PC-3 (cell line): ENCODE results near the gene PAX2. TPM values are rescaled to one million over a fixed set of nuclear protein-coding genes. Genes with fewer than 3 reads are reported as not detected.

Experiments used
- ATAC-seq: fragments of 200-7000 bp; cut with Tn5 transposase; 2 replicates; pipeline ENCODE4 v1.9.1; 2020; ENCODE audit warnings: mild to moderate bottlenecking, moderate library complexity
- BruUV-seq: library from RNA; stranded (reverse); fragments of 400-500 nt; replicated peaks from 2 replicates; lab custom pipeline; 2021; lab: Mats Ljungman, UMichigan
- CTCF ChIA-PET: fragments of 300-600 bp; sonication (Branson Sonifier 250); formaldehyde crosslinking; loops from one replicate; lab custom pipeline; 2022; ENCODE audit warnings: antibody characterized with exemption; lab: Charles Lee
- POLR2A ChIA-PET: fragments of 300-600 bp; sonication (Branson Sonifier 250); formaldehyde crosslinking; loops from one replicate; lab custom pipeline; 2022; ENCODE audit warnings: antibody characterized with exemption; ENCODE audit not compliant: unreplicated experiment; lab: Charles Lee
- DNase-seq: peaks from one replicate; pipeline ENCODE4 v3.0.0-alpha.2; 2015
- H2AFZ ChIP-seq: fragments of 300-600 bp; sonication (generic); 2 replicates; pipeline ENCODE4 v1.6.0; 2016; ENCODE audit warnings: antibody characterized with exemption, low read length
- H3F3A ChIP-seq: fragments of 300-600 bp; sonication (generic); one replicate; pipeline ENCODE4 v1.6.0; 2017; ENCODE audit warnings: antibody characterized with exemption, low read length, control low read depth, mild to moderate bottlenecking; ENCODE audit not compliant: unreplicated experiment
- H3K27ac ChIP-seq: fragments of 300-600 bp; sonication (generic); 2 replicates; pipeline ENCODE4 v1.5.1; 2016; ENCODE audit warnings: mild to moderate bottlenecking, low read length
- H3K27me3 ChIP-seq: fragments of 300-600 bp; sonication (generic); 2 replicates; pipeline ENCODE4 v1.6.1; 2016; ENCODE audit warnings: low read length, mixed read lengths
- H3K36me3 ChIP-seq: fragments of 300-600 bp; sonication (generic); 2 replicates; pipeline ENCODE4 v1.6.1; 2016; ENCODE audit warnings: low read depth, mixed run types, low read length, mixed read lengths
- H3K4me1 ChIP-seq: fragments of 300-600 bp; sonication (generic); 2 replicates; pipeline ENCODE4 v1.5.1; 2016; ENCODE audit warnings: low read length; ENCODE audit not compliant: insufficient read depth
- H3K4me2 ChIP-seq: fragments of 300-600 bp; sonication (generic); 2 replicates; pipeline ENCODE4 v1.6.0; 2016; ENCODE audit warnings: low read length
- H3K4me3 ChIP-seq: fragments of 300-600 bp; sonication (generic); 2 replicates; pipeline ENCODE4 v1.5.1; 2016; ENCODE audit warnings: mild to moderate bottlenecking, low read length, mixed read lengths
- H3K79me2 ChIP-seq: fragments of 300-600 bp; sonication (generic); 2 replicates; pipeline ENCODE4 v1.6.1; 2017; ENCODE audit warnings: low read length, mixed read lengths
- H3K9ac ChIP-seq: fragments of 300-600 bp; sonication (generic); 2 replicates; pipeline ENCODE4 v1.6.0; 2016; ENCODE audit warnings: mild to moderate bottlenecking, low read length
- H3K9me2 ChIP-seq: fragments of 300-600 bp; sonication (generic); replicated peaks from 2 replicates; pipeline ENCODE4 v1.6.1; 2016; ENCODE audit warnings: mixed run types, low read length, mixed read lengths
- H3K9me3 ChIP-seq: fragments of 300-600 bp; sonication (generic); 2 replicates; pipeline ENCODE4 v1.6.1; 2016; ENCODE audit warnings: low read length, mixed read lengths
- H4K20me1 ChIP-seq: fragments of 300-600 bp; sonication (generic); 2 replicates; pipeline ENCODE4 v1.6.1; 2016; ENCODE audit warnings: low read length, mixed read lengths
- CTCF ChIP-seq: fragments of 300-600 bp; sonication (generic); conservative IDR thresholded peaks from 2 replicates; pipeline ENCODE4 v1.5.1; 2017; ENCODE audit warnings: antibody characterized with exemption, low read depth, mild to moderate bottlenecking, low read length
- EZH2 ChIP-seq: fragments of 300-600 bp; sonication (generic); IDR thresholded peaks from one replicate; pipeline ENCODE4 v1.6.1; 2017; ENCODE audit warnings: antibody characterized with exemption, mild to moderate bottlenecking, low read length; ENCODE audit not compliant: unreplicated experiment
- EZH2phosphoT487 ChIP-seq: fragments of 300-600 bp; sonication (generic); IDR thresholded peaks from 2 replicates; pipeline ENCODE4 v1.6.1; 2018; ENCODE audit warnings: mild to moderate bottlenecking, antibody characterized with exemption, low read length, borderline replicate concordance
- intact Hi-C: fragments of 100-400 bp; cut with micrococcal nuclease; formaldehyde crosslinking; loops from 2 replicates; pipeline ENCODE4 v1.9.0; 2023
- total RNA-seq: library from RNA; depleted of rRNA; stranded (reverse); fragments of >200 nt; gene quantifications from 2 replicates; pipeline ENCODE4 v1.2.3, GENCODE V29; 2014

The PAX2 gene
- total RNA-seq, 1 experiment from 2014 or later, result not detected

GRCh38 chr10:100837300-100837699, 91.9 kb downstream of the PAX2 start:
- Histone ChIP-seq H3K9me2 (no peaks in the 10 kb centered on the region), H3F3A (no peaks in the 10 kb centered on the region), H3K4me1 (no peaks in the 10 kb centered on the region), H3K79me2 (no peaks in the 10 kb centered on the region), H3K9ac (no peak overlapping the region), H2AFZ (no peak overlapping the region), H4K20me1 (no peaks in the 10 kb centered on the region), H3K27ac (no peak overlapping the region), H3K4me2 (no peak overlapping the region), H3K9me3 (no peaks in the 10 kb centered on the region), H3K27me3 (peaks cover 12% of the 10 kb centered on the region; the same call in 1 of the 2 replicates), H3K4me3 (no peak overlapping the region), H3K36me3 (no peaks in the 10 kb centered on the region)
- DNase-seq, result no peak
- ChIA-PET POLR2A (no interaction called here), CTCF (no interaction called here)
- no TSS peak for BruUV-seq
- ATAC-seq, result no peak
- TF ChIP-seq EZH2phosphoT487 (no peak), EZH2 (no peak), CTCF (no peak)
- intact Hi-C loops, result no loop called here

GRCh38 chr10:100838986-100839385, 93.6 kb downstream of the PAX2 start:
- intact Hi-C loops, result no loop called here
- DNase-seq (no peak), ATAC-seq (no peak)
- CTCF ChIA-PET, result no interaction called here
- Histone ChIP-seq H3K27ac (no peak overlapping the region), H3F3A (no peaks in the 10 kb centered on the region), H3K79me2 (no peaks in the 10 kb centered on the region), H3K4me2 (no peak overlapping the region), H2AFZ (no peak overlapping the region), H3K9ac (no peak overlapping the region), H3K4me1 (no peaks in the 10 kb centered on the region), H3K4me3 (no peak overlapping the region), H3K9me2 (no peaks in the 10 kb centered on the region), H3K27me3 (peaks cover 12% of the 10 kb centered on the region; the same call in 1 of the 2 replicates), H3K9me3 (no peaks in the 10 kb centered on the region), H4K20me1 (no peaks in the 10 kb centered on the region), H3K36me3 (no peaks in the 10 kb centered on the region)
- POLR2A ChIA-PET, result no interaction called here
- TF ChIP-seq CTCF (no peak), EZH2 (no peak), EZH2phosphoT487 (no peak)
- BruUV-seq, result no TSS peak

GRCh38 chr10:100841528-100841927, 96.1 kb downstream of the PAX2 start:
- Histone ChIP-seq H3K9me3 (no peaks in the 10 kb centered on the region), H3K36me3 (no peaks in the 10 kb centered on the region), H3K4me1 (no peaks in the 10 kb centered on the region), H4K20me1 (no peaks in the 10 kb centered on the region), H3F3A (no peaks in the 10 kb centered on the region), H3K4me2 (no peak overlapping the region), H3K27me3 (peaks cover 16% of the 10 kb centered on the region; the same call in 1 of the 2 replicates), H2AFZ (no peak overlapping the region), H3K9me2 (no peaks in the 10 kb centered on the region), H3K4me3 (no peak overlapping the region), H3K79me2 (no peaks in the 10 kb centered on the region), H3K9ac (no peak overlapping the region), H3K27ac (no peak overlapping the region)
- POLR2A ChIA-PET, result no interaction called here
- intact Hi-C loops, result no loop called here
- CTCF ChIA-PET, result no interaction called here
- TF ChIP-seq CTCF, result no peak
- no peak for TF ChIP-seq EZH2phosphoT487
- DNase-seq, result no peak
- no TSS peak for BruUV-seq
- no peak for ATAC-seq
